Measurements from ENCODE around the gene FRS3. TPM values are rescaled to one million over a fixed set of nuclear protein-coding genes. Genes with fewer than 3 reads are reported as not detected.

Gene FRS3
- total and polyA plus RNA-seq, 9 of the 15 experiments (the other 6 are each of a cell fraction or from before 2014, with no cell fraction given), result 0.03 to 3.7 (median 1.6) TPM

- TF ChIP-seq, protein P1, sequence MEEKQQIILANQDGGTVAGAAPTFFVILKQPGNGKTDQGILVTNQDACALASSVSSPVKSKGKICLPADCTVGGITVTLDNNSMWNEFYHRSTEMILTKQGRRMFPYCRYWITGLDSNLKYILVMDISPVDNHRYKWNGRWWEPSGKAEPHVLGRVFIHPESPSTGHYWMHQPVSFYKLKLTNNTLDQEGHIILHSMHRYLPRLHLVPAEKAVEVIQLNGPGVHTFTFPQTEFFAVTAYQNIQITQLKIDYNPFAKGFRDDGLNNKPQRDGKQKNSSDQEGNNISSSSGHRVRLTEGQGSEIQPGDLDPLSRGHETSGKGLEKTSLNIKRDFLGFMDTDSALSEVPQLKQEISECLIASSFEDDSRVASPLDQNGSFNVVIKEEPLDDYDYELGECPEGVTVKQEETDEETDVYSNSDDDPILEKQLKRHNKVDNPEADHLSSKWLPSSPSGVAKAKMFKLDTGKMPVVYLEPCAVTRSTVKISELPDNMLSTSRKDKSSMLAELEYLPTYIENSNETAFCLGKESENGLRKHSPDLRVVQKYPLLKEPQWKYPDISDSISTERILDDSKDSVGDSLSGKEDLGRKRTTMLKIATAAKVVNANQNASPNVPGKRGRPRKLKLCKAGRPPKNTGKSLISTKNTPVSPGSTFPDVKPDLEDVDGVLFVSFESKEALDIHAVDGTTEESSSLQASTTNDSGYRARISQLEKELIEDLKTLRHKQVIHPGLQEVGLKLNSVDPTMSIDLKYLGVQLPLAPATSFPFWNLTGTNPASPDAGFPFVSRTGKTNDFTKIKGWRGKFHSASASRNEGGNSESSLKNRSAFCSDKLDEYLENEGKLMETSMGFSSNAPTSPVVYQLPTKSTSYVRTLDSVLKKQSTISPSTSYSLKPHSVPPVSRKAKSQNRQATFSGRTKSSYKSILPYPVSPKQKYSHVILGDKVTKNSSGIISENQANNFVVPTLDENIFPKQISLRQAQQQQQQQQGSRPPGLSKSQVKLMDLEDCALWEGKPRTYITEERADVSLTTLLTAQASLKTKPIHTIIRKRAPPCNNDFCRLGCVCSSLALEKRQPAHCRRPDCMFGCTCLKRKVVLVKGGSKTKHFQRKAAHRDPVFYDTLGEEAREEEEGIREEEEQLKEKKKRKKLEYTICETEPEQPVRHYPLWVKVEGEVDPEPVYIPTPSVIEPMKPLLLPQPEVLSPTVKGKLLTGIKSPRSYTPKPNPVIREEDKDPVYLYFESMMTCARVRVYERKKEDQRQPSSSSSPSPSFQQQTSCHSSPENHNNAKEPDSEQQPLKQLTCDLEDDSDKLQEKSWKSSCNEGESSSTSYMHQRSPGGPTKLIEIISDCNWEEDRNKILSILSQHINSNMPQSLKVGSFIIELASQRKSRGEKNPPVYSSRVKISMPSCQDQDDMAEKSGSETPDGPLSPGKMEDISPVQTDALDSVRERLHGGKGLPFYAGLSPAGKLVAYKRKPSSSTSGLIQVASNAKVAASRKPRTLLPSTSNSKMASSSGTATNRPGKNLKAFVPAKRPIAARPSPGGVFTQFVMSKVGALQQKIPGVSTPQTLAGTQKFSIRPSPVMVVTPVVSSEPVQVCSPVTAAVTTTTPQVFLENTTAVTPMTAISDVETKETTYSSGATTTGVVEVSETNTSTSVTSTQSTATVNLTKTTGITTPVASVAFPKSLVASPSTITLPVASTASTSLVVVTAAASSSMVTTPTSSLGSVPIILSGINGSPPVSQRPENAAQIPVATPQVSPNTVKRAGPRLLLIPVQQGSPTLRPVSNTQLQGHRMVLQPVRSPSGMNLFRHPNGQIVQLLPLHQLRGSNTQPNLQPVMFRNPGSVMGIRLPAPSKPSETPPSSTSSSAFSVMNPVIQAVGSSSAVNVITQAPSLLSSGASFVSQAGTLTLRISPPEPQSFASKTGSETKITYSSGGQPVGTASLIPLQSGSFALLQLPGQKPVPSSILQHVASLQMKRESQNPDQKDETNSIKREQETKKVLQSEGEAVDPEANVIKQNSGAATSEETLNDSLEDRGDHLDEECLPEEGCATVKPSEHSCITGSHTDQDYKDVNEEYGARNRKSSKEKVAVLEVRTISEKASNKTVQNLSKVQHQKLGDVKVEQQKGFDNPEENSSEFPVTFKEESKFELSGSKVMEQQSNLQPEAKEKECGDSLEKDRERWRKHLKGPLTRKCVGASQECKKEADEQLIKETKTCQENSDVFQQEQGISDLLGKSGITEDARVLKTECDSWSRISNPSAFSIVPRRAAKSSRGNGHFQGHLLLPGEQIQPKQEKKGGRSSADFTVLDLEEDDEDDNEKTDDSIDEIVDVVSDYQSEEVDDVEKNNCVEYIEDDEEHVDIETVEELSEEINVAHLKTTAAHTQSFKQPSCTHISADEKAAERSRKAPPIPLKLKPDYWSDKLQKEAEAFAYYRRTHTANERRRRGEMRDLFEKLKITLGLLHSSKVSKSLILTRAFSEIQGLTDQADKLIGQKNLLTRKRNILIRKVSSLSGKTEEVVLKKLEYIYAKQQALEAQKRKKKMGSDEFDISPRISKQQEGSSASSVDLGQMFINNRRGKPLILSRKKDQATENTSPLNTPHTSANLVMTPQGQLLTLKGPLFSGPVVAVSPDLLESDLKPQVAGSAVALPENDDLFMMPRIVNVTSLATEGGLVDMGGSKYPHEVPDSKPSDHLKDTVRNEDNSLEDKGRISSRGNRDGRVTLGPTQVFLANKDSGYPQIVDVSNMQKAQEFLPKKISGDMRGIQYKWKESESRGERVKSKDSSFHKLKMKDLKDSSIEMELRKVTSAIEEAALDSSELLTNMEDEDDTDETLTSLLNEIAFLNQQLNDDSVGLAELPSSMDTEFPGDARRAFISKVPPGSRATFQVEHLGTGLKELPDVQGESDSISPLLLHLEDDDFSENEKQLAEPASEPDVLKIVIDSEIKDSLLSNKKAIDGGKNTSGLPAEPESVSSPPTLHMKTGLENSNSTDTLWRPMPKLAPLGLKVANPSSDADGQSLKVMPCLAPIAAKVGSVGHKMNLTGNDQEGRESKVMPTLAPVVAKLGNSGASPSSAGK (IDR thresholded peaks at IDR 0.05), result no peak
- TF ChIP-seq ZNF766 (CRISPR knock-in tag; conservative IDR thresholded peaks at IDR 0.05) (peak; percentile 85), ZBTB40 (IDR thresholded peaks at IDR 0.05) (peak; percentile 60; the same call in 1 of the 2 replicates), ZBTB40 (CRISPR knock-in tag; IDR thresholded peaks at IDR 0.05) (no peak)
These were observed 44.1 kb downstream of the FRS3 start, which contains the start of gene TFEB (continued) for GRCh38 chr6:41735427-41736185.

All from K562 (cell line).